ENCODE results near the gene CD5L. TPM values are rescaled to one million over a fixed set of nuclear protein-coding genes. Genes with fewer than 3 reads are reported as not detected.

The CD5L gene
- total and polyA plus RNA-seq, 8 donors = 1.8 TPM; not detected in 7

- WGBS, 5 donors = 80 to 87% (median 85%) methylated on average over 11 to 12 of the region's 12 CpGs
- DNase-seq = no peak
- TF ChIP-seq POLR2AphosphoS5 (IDR thresholded peaks at IDR 0.05) (no peak), POLR2A (IDR thresholded peaks at IDR 0.05) (no peak), EP300 (IDR thresholded peaks at IDR 0.05) (no peak)
- TF ChIP-seq, protein P1, sequence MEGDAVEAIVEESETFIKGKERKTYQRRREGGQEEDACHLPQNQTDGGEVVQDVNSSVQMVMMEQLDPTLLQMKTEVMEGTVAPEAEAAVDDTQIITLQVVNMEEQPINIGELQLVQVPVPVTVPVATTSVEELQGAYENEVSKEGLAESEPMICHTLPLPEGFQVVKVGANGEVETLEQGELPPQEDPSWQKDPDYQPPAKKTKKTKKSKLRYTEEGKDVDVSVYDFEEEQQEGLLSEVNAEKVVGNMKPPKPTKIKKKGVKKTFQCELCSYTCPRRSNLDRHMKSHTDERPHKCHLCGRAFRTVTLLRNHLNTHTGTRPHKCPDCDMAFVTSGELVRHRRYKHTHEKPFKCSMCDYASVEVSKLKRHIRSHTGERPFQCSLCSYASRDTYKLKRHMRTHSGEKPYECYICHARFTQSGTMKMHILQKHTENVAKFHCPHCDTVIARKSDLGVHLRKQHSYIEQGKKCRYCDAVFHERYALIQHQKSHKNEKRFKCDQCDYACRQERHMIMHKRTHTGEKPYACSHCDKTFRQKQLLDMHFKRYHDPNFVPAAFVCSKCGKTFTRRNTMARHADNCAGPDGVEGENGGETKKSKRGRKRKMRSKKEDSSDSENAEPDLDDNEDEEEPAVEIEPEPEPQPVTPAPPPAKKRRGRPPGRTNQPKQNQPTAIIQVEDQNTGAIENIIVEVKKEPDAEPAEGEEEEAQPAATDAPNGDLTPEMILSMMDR (IDR thresholded peaks at IDR 0.05) = no peak
- Histone ChIP-seq H3K27me3 (no peaks in the 10 kb centered on the region), H3K36me3 (no peaks in the 10 kb centered on the region), H3K4me3 (no peak overlapping the region), H3K4me1 (peaks cover 0 to 5% (median 0%) of the 10 kb centered on the region in 4 donors), H3K27ac (no peak overlapping the region), H3K9me3 (no peaks in the 10 kb centered on the region)
- intact Hi-C loops (cut with DNase I; ENCODE audit: low total_unique reads) = no loop called here
Observed at GRCh38 chr1:157834430-157834829, 7.2 kb downstream of the CD5L start.

DNA sequence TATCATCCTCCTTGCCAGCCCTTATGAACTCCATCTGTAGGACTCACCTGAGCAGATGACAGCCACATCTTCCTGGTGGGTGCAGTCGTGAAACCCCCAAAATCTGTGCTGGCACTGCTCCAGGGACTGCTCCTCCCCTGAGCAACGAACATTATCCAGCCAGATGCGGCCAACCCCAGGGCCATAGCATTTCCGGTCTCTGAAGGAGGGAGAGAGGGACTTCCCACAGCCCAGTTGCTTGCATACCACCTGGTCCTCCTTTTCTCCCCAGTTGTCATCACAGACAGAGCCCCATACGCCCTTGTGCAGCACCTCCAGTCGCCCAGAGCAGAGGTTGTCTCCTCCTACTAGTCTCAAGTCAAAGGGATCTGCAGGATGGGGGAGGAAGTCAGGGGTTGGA is 8.5 kb downstream of the CD5L start:
- H3K4me3 ChIP-seq = no peak overlapping the region
- no peak for DNase-seq
- intact Hi-C loops (cut with DNase I; ENCODE audit: low total_unique reads) = no loop called here

GRCh38 chr1:157831968-157832626 is 9.5 kb downstream of the CD5L start:
- intact Hi-C loops (cut with DNase I; ENCODE audit: low total_unique reads) = no loop called here

More for the DNA sequence above, 8.5 kb downstream of the CD5L start:
- no peaks in the 10 kb centered on the region for H3K9me3 ChIP-seq
- H3K4me1 ChIP-seq = peaks cover 0 to 5% (median 0%) of the 10 kb centered on the region in 4 donors
- no peaks in the 10 kb centered on the region for H3K27me3 ChIP-seq
- TF ChIP-seq POLR2AphosphoS5 (IDR thresholded peaks at IDR 0.05) (no peak), EP300 (IDR thresholded peaks at IDR 0.05) (no peak), POLR2A (IDR thresholded peaks at IDR 0.05) (no peak)
- TF ChIP-seq, protein P1 (IDR thresholded peaks at IDR 0.05) = no peak
- WGBS, 5 donors = 78 to 88% (median 83%) methylated on average over 6 of the region's 6 CpGs
- no peaks in the 10 kb centered on the region for H3K36me3 ChIP-seq
- no peak overlapping the region for H3K27ac ChIP-seq

GRCh38 chr1:157830887-157831286 is 10.7 kb downstream of the CD5L start:
- Histone ChIP-seq H3K4me3 (no peak overlapping the region), H3K27me3 (no peaks in the 10 kb centered on the region), H3K9me3 (no peaks in the 10 kb centered on the region), H3K36me3 (no peaks in the 10 kb centered on the region), H3K4me1 (peaks cover 0 to 5% (median 0%) of the 10 kb centered on the region in 4 donors), H3K27ac (no peak overlapping the region)
- DNase-seq = no peak
- WGBS, 5 donors = 72 to 78% (median 74%) methylated on average over 2 of the region's 2 CpGs
- intact Hi-C loops (cut with DNase I; ENCODE audit: low total_unique reads) = no loop called here
- TF ChIP-seq POLR2A (IDR thresholded peaks at IDR 0.05) = no peak
- no peak for TF ChIP-seq POLR2AphosphoS5 (IDR thresholded peaks at IDR 0.05)
- TF ChIP-seq EP300 (IDR thresholded peaks at IDR 0.05) = no peak
- TF ChIP-seq, protein P1 (IDR thresholded peaks at IDR 0.05) = no peak

More at GRCh38 chr1:157831968-157832626, 9.5 kb downstream of the CD5L start:
- H3K36me3 ChIP-seq = no peaks in the 10 kb centered on the region
- H3K27ac ChIP-seq = no peak overlapping the region
- DNase-seq = no peak
- H3K9me3 ChIP-seq = no peaks in the 10 kb centered on the region
- 19 to 31% (median 24%) methylated on average over 4 of the region's 4 CpGs for WGBS, 5 donors
- TF ChIP-seq, protein P1 (IDR thresholded peaks at IDR 0.05) = no peak
- TF ChIP-seq POLR2A (IDR thresholded peaks at IDR 0.05) = no peak
- no peak for TF ChIP-seq POLR2AphosphoS5 (IDR thresholded peaks at IDR 0.05)
- no peak for TF ChIP-seq EP300 (IDR thresholded peaks at IDR 0.05)
- H3K4me3 ChIP-seq = no peak overlapping the region
- no peaks in the 10 kb centered on the region for H3K27me3 ChIP-seq
- H3K4me1 ChIP-seq = peaks cover 0 to 5% (median 0%) of the 10 kb centered on the region in 4 donors
